IPS-18a (cell line): Measurements from ENCODE around the gene TMEM204.

Experiments
- H3K27ac ChIP-seq: one replicate; pipeline ENCODE4 v1.5.1; 2013; ENCODE audit warnings: low read length
- H3K27me3 ChIP-seq: one replicate; pipeline ENCODE4 v1.6.1; 2013; ENCODE audit warnings: mild to moderate bottlenecking, low read length; ENCODE audit not compliant: control insufficient read depth, insufficient read depth
- H3K36me3 ChIP-seq: one replicate; pipeline ENCODE4 v1.6.1; 2013; ENCODE audit warnings: low read depth, low read length; ENCODE audit not compliant: control insufficient read depth
- H3K4me1 ChIP-seq: one replicate; pipeline ENCODE4 v1.6.1; 2013; ENCODE audit warnings: low read depth, low read length; ENCODE audit not compliant: control insufficient read depth
- H3K4me3 ChIP-seq: one replicate; pipeline ENCODE4 v1.5.1; 2013; ENCODE audit warnings: low read length
- H3K9ac ChIP-seq: one replicate; pipeline ENCODE4 v1.6.1; 2013; ENCODE audit warnings: mild to moderate bottlenecking, low read length, moderate library complexity
- H3K9me3 ChIP-seq: one replicate; pipeline ENCODE4 v1.6.1; 2013; ENCODE audit warnings: low read depth, low read length; ENCODE audit not compliant: control insufficient read depth

Gene TMEM204

GRCh38 chr16:1597154-1597553 lies 63.7 kb downstream of the TMEM204 start:
- no peak overlapping the region for H3K27ac ChIP-seq
- H3K9ac ChIP-seq: no peak overlapping the region
- H3K4me3 ChIP-seq: no peak overlapping the region
- H3K9me3 ChIP-seq: no peaks in the 10 kb centered on the region
- H3K4me1 ChIP-seq: no peaks in the 10 kb centered on the region
- H3K27me3 ChIP-seq: no peaks in the 10 kb centered on the region
- no peaks in the 10 kb centered on the region for H3K36me3 ChIP-seq

GRCh38 chr16:1601031-1601430 lies 67.6 kb downstream of the TMEM204 start:
- no peaks in the 10 kb centered on the region for H3K4me1 ChIP-seq
- H3K4me3 ChIP-seq: no peak overlapping the region
- H3K9ac ChIP-seq: no peak overlapping the region
- H3K9me3 ChIP-seq: no peaks in the 10 kb centered on the region
- no peaks in the 10 kb centered on the region for H3K27me3 ChIP-seq
- no peak overlapping the region for H3K27ac ChIP-seq
- H3K36me3 ChIP-seq: peaks cover 2% of the 10 kb centered on the region

GRCh38 chr16:1601489-1601888 lies 68.0 kb downstream of the TMEM204 start:
- no peaks in the 10 kb centered on the region for H3K9me3 ChIP-seq
- H3K36me3 ChIP-seq: peaks cover 4% of the 10 kb centered on the region
- no peak overlapping the region for H3K9ac ChIP-seq
- H3K27ac ChIP-seq: no peak overlapping the region
- no peaks in the 10 kb centered on the region for H3K27me3 ChIP-seq
- H3K4me1 ChIP-seq: no peaks in the 10 kb centered on the region
- H3K4me3 ChIP-seq: no peak overlapping the region

DNA sequence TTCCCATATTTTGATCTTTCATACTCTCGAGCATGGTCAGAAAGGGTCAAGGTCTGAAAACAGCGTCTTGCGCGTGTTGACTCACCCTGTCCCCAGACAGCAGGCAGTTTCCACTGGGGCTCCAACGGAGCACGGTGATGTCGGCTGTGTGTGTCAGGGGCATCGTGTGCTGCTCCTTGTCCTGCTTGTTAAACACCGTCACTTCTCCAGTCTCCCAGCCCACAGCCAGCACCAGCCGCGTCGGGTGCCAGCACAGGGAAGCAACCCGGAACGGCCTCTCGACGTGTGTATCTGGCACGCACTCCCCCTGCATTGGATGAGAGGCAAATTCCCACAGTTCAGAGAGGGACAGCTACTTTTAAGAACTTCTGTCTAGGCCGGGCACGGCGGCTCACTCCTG lies 68.8 kb downstream of the TMEM204 start:
- Histone ChIP-seq H3K4me1 (no peaks in the 10 kb centered on the region), H3K27ac (no peak overlapping the region), H3K4me3 (no peak overlapping the region), H3K9ac (no peak overlapping the region), H3K36me3 (peaks cover 9% of the 10 kb centered on the region), H3K9me3 (no peaks in the 10 kb centered on the region), H3K27me3 (no peaks in the 10 kb centered on the region)
